ENCODE data around the gene CACNA1C.

The CACNA1C gene

GRCh38 chr12:2052826-2053678 is at the start of gene CACNA1C:
Gene CACNA1C, plus strand, starts transcription at chr12:2052987. Its CDS starts 576 bp downstream, at chr12:2053563.
- Histone ChIP-seq H3K36me3 (ENCODE audit: control insufficient read depth, insufficient read depth, low read length) (no peaks in the 10 kb centered on the region), H3K4me1 (ENCODE audit: control insufficient read depth, insufficient read depth, low read length) (peaks cover 11% of the 10 kb centered on the region), H3K27me3 (ENCODE audit: control insufficient read depth, insufficient read depth, low read length) (peaks cover 72% of the 10 kb centered on the region), H3K9me3 (ENCODE audit: control insufficient read depth, low read length) (no peaks in the 10 kb centered on the region), H3K9ac (ENCODE audit: low read length) (peak within 1 kb of the TSS; percentile 43), H3K4me3 (ENCODE audit: low read length) (no peak within 1 kb of the TSS)

GRCh38 chr12:2003676-2004112 is 49.1 kb upstream of the CACNA1C start:
- Histone ChIP-seq H3K9me3 (ENCODE audit: control insufficient read depth, low read length) (no peaks in the 10 kb centered on the region), H3K4me3 (ENCODE audit: low read length) (peak overlapping the region; percentile 69), H3K4me1 (ENCODE audit: control insufficient read depth, insufficient read depth, low read length) (no peaks in the 10 kb centered on the region), H3K9ac (ENCODE audit: low read length) (peak overlapping the region; percentile 86), H3K36me3 (ENCODE audit: control insufficient read depth, insufficient read depth, low read length) (no peaks in the 10 kb centered on the region), H3K27me3 (ENCODE audit: control insufficient read depth, insufficient read depth, low read length) (no peaks in the 10 kb centered on the region)

- no peaks in the 10 kb centered on the region for H3K4me1 ChIP-seq (ENCODE audit: control insufficient read depth, insufficient read depth, low read length)
- no peaks in the 10 kb centered on the region for H3K9me3 ChIP-seq (ENCODE audit: control insufficient read depth, low read length)
- H3K4me3 ChIP-seq (ENCODE audit: low read length): peak within 1 kb of the TSS; percentile 69
- no peaks in the 10 kb centered on the region for H3K36me3 ChIP-seq (ENCODE audit: control insufficient read depth, insufficient read depth, low read length)
- no peaks in the 10 kb centered on the region for H3K27me3 ChIP-seq (ENCODE audit: control insufficient read depth, insufficient read depth, low read length)
- peak within 1 kb of the TSS; percentile 86 for H3K9ac ChIP-seq (ENCODE audit: low read length)
Measured at GRCh38 chr12:2004113-2004929, 48.5 kb upstream of the CACNA1C start, which contains the start of gene DCP1B. Gene DCP1B, minus strand, starts transcription at chr12:2004457. Its CDS starts 26 bp downstream, at chr12:2004431.

DNA sequence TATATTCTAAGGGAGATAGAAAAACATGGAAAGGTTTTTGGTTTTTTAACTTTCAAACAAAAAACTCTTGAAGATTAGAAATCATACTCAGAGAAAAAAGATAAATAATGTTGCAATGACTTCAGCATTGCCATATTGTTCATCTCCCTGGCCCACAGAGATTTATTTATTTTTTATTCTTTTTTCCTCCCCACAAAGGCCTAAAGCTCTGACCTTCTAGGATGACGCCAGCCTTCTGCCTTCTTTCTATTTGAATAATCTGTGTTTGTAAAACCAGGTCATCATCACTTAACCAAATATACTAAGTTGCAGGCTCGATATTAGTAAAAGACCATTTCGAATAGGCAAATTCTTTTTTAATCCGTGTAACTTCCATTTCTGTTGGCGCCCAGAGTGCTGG is 44.1 kb upstream of the CACNA1C start:
- Histone ChIP-seq H3K9me3 (ENCODE audit: control insufficient read depth, low read length) (no peaks in the 10 kb centered on the region), H3K36me3 (ENCODE audit: control insufficient read depth, insufficient read depth, low read length) (no peaks in the 10 kb centered on the region), H3K4me3 (ENCODE audit: low read length) (no peak overlapping the region), H3K4me1 (ENCODE audit: control insufficient read depth, insufficient read depth, low read length) (no peaks in the 10 kb centered on the region), H3K9ac (ENCODE audit: low read length) (no peak overlapping the region), H3K27me3 (ENCODE audit: control insufficient read depth, insufficient read depth, low read length) (no peaks in the 10 kb centered on the region)

GRCh38 chr12:2009623-2010022 is 43.2 kb upstream of the CACNA1C start:
- H3K36me3 ChIP-seq (ENCODE audit: control insufficient read depth, insufficient read depth, low read length): no peaks in the 10 kb centered on the region
- no peak overlapping the region for H3K9ac ChIP-seq (ENCODE audit: low read length)
- no peaks in the 10 kb centered on the region for H3K9me3 ChIP-seq (ENCODE audit: control insufficient read depth, low read length)
- H3K27me3 ChIP-seq (ENCODE audit: control insufficient read depth, insufficient read depth, low read length): no peaks in the 10 kb centered on the region
- H3K4me3 ChIP-seq (ENCODE audit: low read length): no peak overlapping the region
- no peaks in the 10 kb centered on the region for H3K4me1 ChIP-seq (ENCODE audit: control insufficient read depth, insufficient read depth, low read length)

DNA sequence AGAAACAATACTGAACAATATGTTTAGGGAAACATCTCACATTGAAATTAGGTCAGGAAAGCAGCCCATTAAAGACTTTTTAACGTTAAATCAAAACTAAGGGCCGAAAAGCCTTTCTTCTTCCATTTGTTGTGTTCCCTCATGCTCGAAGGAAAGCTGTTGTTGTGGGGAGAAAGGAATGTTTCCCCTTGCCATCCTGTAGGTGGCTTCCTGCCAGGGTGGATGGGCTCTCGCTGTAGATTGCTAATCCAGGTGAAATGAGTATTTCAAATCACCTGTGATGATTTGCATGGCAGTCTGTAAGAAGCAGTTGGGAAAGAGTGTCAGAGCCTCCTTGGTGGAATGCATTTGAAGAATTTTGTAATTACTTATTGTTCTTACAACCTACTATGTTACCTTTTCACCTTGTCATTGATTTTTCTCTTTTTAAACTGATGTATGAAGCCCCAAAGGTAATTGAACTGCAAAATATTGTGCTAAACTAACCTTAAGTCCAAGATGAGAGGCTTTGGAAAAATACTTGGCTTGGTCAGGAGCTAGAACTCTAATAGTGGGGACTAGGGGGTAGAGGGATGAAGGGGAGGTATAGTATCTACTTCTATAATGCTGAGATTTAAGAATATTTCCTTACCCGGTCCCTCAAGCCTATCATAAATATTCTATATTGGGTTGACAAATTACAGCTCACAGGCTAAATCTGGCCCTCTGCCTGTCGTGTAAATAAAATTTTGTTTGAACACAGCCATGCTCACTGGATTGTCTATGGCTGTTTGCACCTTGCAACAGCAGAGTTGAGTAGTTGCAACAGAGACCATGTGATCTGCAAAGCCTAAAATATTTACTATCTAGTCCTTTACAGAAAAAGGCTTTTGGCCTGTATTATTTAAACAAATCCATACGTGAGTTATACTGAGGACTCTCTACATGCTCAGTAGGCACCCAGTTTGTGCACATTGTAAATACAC is 40.9 kb upstream of the CACNA1C start:
- Histone ChIP-seq H3K9me3 (ENCODE audit: control insufficient read depth, low read length) (no peaks in the 10 kb centered on the region), H3K4me3 (ENCODE audit: low read length) (no peak overlapping the region), H3K36me3 (ENCODE audit: control insufficient read depth, insufficient read depth, low read length) (no peaks in the 10 kb centered on the region), H3K9ac (ENCODE audit: low read length) (no peak overlapping the region), H3K4me1 (ENCODE audit: control insufficient read depth, insufficient read depth, low read length) (no peaks in the 10 kb centered on the region), H3K27me3 (ENCODE audit: control insufficient read depth, insufficient read depth, low read length) (no peaks in the 10 kb centered on the region)

- Histone ChIP-seq H3K4me3 (ENCODE audit: low read length) (no peak overlapping the region), H3K9ac (ENCODE audit: low read length) (no peak overlapping the region)
Measured at GRCh38 chr12:2013086-2013485, 39.7 kb upstream of the CACNA1C start.

GRCh38 chr12:2013527-2014223 is 39.1 kb upstream of the CACNA1C start:
- H3K9me3 ChIP-seq (ENCODE audit: control insufficient read depth, low read length): no peaks in the 10 kb centered on the region
- H3K36me3 ChIP-seq (ENCODE audit: control insufficient read depth, insufficient read depth, low read length): no peaks in the 10 kb centered on the region
- no peaks in the 10 kb centered on the region for H3K27me3 ChIP-seq (ENCODE audit: control insufficient read depth, insufficient read depth, low read length)
- no peaks in the 10 kb centered on the region for H3K4me1 ChIP-seq (ENCODE audit: control insufficient read depth, insufficient read depth, low read length)
- H3K4me3 ChIP-seq (ENCODE audit: low read length): no peak overlapping the region
- H3K9ac ChIP-seq (ENCODE audit: low read length): no peak overlapping the region

More at GRCh38 chr12:2013086-2013485, 39.7 kb upstream of the CACNA1C start:
- Histone ChIP-seq H3K9me3 (ENCODE audit: control insufficient read depth, low read length) (no peaks in the 10 kb centered on the region), H3K36me3 (ENCODE audit: control insufficient read depth, insufficient read depth, low read length) (no peaks in the 10 kb centered on the region), H3K4me1 (ENCODE audit: control insufficient read depth, insufficient read depth, low read length) (no peaks in the 10 kb centered on the region), H3K27me3 (ENCODE audit: control insufficient read depth, insufficient read depth, low read length) (no peaks in the 10 kb centered on the region)

- Histone ChIP-seq H3K9me3 (ENCODE audit: control insufficient read depth, low read length) (no peaks in the 10 kb centered on the region), H3K9ac (ENCODE audit: low read length) (no peak overlapping the region), H3K36me3 (ENCODE audit: control insufficient read depth, insufficient read depth, low read length) (no peaks in the 10 kb centered on the region), H3K27me3 (ENCODE audit: control insufficient read depth, insufficient read depth, low read length) (no peaks in the 10 kb centered on the region), H3K4me1 (ENCODE audit: control insufficient read depth, insufficient read depth, low read length) (no peaks in the 10 kb centered on the region), H3K4me3 (ENCODE audit: low read length) (no peak overlapping the region)
Measured at GRCh38 chr12:2014231-2014630, 38.6 kb upstream of the CACNA1C start.

- H3K9ac ChIP-seq (ENCODE audit: low read length): no peak overlapping the region
- H3K9me3 ChIP-seq (ENCODE audit: control insufficient read depth, low read length): no peaks in the 10 kb centered on the region
- H3K27me3 ChIP-seq (ENCODE audit: control insufficient read depth, insufficient read depth, low read length): no peaks in the 10 kb centered on the region
- H3K4me1 ChIP-seq (ENCODE audit: control insufficient read depth, insufficient read depth, low read length): no peaks in the 10 kb centered on the region
- H3K36me3 ChIP-seq (ENCODE audit: control insufficient read depth, insufficient read depth, low read length): no peaks in the 10 kb centered on the region
- no peak overlapping the region for H3K4me3 ChIP-seq (ENCODE audit: low read length)
Measured at GRCh38 chr12:2016862-2017545, 35.8 kb upstream of the CACNA1C start.

Measured in mucosa of stomach (tissue), 1 donor.